Adrenal gland (tissue), 12 donors: ENCODE data around the gene PKDCC. TPM values are rescaled to one million over a fixed set of nuclear protein-coding genes. Genes with fewer than 3 reads are reported as not detected.
"Not testable (repeated sequence)": the region's sequence is repeated elsewhere in the genome, so short reads cannot be mapped to it uniquely, and the experiment has no call there.

Experiments
- DNase-seq, 7 donors: peaks; one replicate each; pipeline ENCODE4 v3.0.0-alpha.2; 2019 to 2020
- H3K27ac ChIP-seq, 5 donors: fragments of 200-600 bp; sonication (generic) in 4 of 5; 1 replicate in 3 of 5; 2 replicates in 2 of 5; pipeline versions ENCODE4 v1.5.1 to v1.8.0; 2016 to 2020; ENCODE audit warnings: mild to moderate bottlenecking in 1 of 5
- H3K27me3 ChIP-seq: fragments of 200-600 bp; 2 replicates; pipeline ENCODE4 v1.8.0; 2021
- H3K36me3 ChIP-seq, 2 donors: fragments of 200-600 bp; replicated peaks in 1 of 2; 1 replicate in 1 of 2; 2 replicates in 1 of 2; pipeline versions ENCODE4 v1.5.1 to v1.8.0; 2018 to 2022
- H3K4me1 ChIP-seq, 2 donors: fragments of 200-600 bp; replicated peaks in 1 of 2; 1 replicate in 1 of 2; 2 replicates in 1 of 2; pipeline versions ENCODE4 v1.5.1 to v1.8.0; 2018 to 2021
- H3K4me3 ChIP-seq, 4 donors: fragments of 200-600 bp; sonication (generic) in 3 of 4; one replicate each; pipeline ENCODE4 v1.5.1; 2016 to 2018
- H3K9me3 ChIP-seq, 3 donors: fragments of 200-600 bp; sonication (generic) in 1 of 3; replicated peaks in 1 of 3; 1 replicate in 2 of 3; 2 replicates in 1 of 3; pipeline versions ENCODE4 v1.5.1 to v1.8.0; 2016 to 2021
- CTCF ChIP-seq, 6 experiments: fragments of 450-650 bp in 4 of 6; fragments of 200-600 bp in 2 of 6; sonication (generic) in 1 of 6; IDR thresholded peaks; 1 replicate in 5 of 6; 2 replicates in 1 of 6; pipeline versions ENCODE4 v1.5.1 to v1.8.0; 2016 to 2021; ENCODE audit warnings: antibody characterized with exemption in 6 of 6, mild to moderate bottlenecking in 2 of 6, moderate library complexity in 1 of 6
- POLR2A ChIP-seq, 2 donors: fragments of 450-650 bp; IDR thresholded peaks; one replicate each; pipeline ENCODE4 v1.6.1; 2017; ENCODE audit warnings: antibody characterized with exemption in 2 of 2, mild to moderate bottlenecking in 2 of 2, moderate library complexity in 1 of 2
- WGBS, 4 donors: extraction: QIAGEN DNeasy Blood & Tissue Kit in 2 of 4; methylation state at CpG; one replicate each; pipeline versions ENCODE4 v1.1.5 to v1.1.7; 2013 to 2017; 5-methylcytosine and 5-hydroxymethylcytosine counted together
- intact Hi-C, 2 donors: fragments of 100-400 bp; cut with DNase I; formaldehyde crosslinking; loops; one replicate each; pipeline versions ENCODE4 v1.14.1 to v1.15.0; 2022 to 2023
- polyA plus RNA-seq, 3 donors: library from polyadenylated mRNA; stranded (reverse); fragments of 200-250 nt in 2 of 3; fragments of 350-450 nt in 1 of 3; fragmentation: Illumina TruSeq in 1 of 3; extraction: RNeasy Lipid Tissue Mini Kit (QIAGEN cat#74804) in 1 of 3; gene quantifications; one replicate each; pipeline ENCODE4 v1.2.3, GENCODE V29; 2013 to 2014
- total RNA-seq, 9 donors: library from RNA; depleted of rRNA in 4 of 9; stranded (reverse); fragments of >200 nt in 4 of 9; fragments of 120-200 nt in 1 of 9; fragmentation: NEBNext Ultra II Directional in 1 of 9; extraction: Animal tissue kit (Norgen Biotek cat#: 25700) in 1 of 9; gene quantifications; one replicate each; pipeline versions ENCODE4 v1.1.0 to v1.2.4, GENCODE V29; 2013 to 2023
- donor health status: healthy with polysubstance abuse.
- donor health status: Bipolar disorder and iron deficiency.
- donor health status: DM: yes; HTN: yes; CAD: no.
- donor health status: DM: no; HTN: no; CAD: no.
- donor health status: DM: no; HTN: no; CAD: no.
- donor health status: DM: yes; HTN: yes; CAD: no.

Gene PKDCC
- total and polyA plus RNA-seq, 12 donors = 29.7 to 170 (median 51.5) TPM

GRCh38 chr2:42076357-42077225 is 28.8 kb downstream of the PKDCC start:
- intact Hi-C loops = no loop called here
- H3K4me1 ChIP-seq = peaks cover 0 to 16% of the 10 kb centered on the region in 2 donors
- no peak overlapping the region for H3K27ac ChIP-seq
- no peak overlapping the region for H3K4me3 ChIP-seq
- TF ChIP-seq POLR2A (IDR thresholded peaks at IDR 0.05) (no peak), CTCF (IDR thresholded peaks at IDR 0.05) (no peak)
- H3K36me3 ChIP-seq = no peaks in the 10 kb centered on the region
- DNase-seq = no peak
- H3K27me3 ChIP-seq = no peaks in the 10 kb centered on the region
- H3K9me3 ChIP-seq = no peaks in the 10 kb centered on the region
- WGBS, 4 donors = 79 to 83% (median 82%) methylated on average over 10 of the region's 10 CpGs

- intact Hi-C loops = no loop called here
Measured at GRCh38 chr2:42077343-42077742, 29.5 kb downstream of the PKDCC start.

GRCh38 chr2:42079737-42080287 is 32.0 kb downstream of the PKDCC start:
- Histone ChIP-seq H3K36me3 (no peaks in the 10 kb centered on the region), H3K4me1 (no peaks in the 10 kb centered on the region), H3K27ac (no peak overlapping the region), H3K27me3 (no peaks in the 10 kb centered on the region), H3K9me3 (no peaks in the 10 kb centered on the region), H3K4me3 (no peak overlapping the region)
- TF ChIP-seq POLR2A (IDR thresholded peaks at IDR 0.05) = no peak
- no peak for TF ChIP-seq CTCF (IDR thresholded peaks at IDR 0.05)
- intact Hi-C loops = no loop called here
- no peak for DNase-seq
- WGBS, 4 donors = 79 to 94% (median 80%) methylated on average over 3 of the region's 3 CpGs

More at GRCh38 chr2:42077343-42077742, 29.5 kb downstream of the PKDCC start:
- Histone ChIP-seq H3K4me3 (no peak overlapping the region), H3K36me3 (no peaks in the 10 kb centered on the region), H3K27me3 (no peaks in the 10 kb centered on the region), H3K27ac (no peak overlapping the region), H3K9me3 (no peaks in the 10 kb centered on the region), H3K4me1 (peaks cover 0 to 8% of the 10 kb centered on the region in 2 donors)
- TF ChIP-seq POLR2A (IDR thresholded peaks at IDR 0.05) = no peak
- no peak for TF ChIP-seq CTCF (IDR thresholded peaks at IDR 0.05)
- DNase-seq = no peak
- 79 to 92% (median 86%) methylated on average over 2 of the region's 2 CpGs for WGBS, 4 donors

GRCh38 chr2:42081151-42081550 is 33.3 kb downstream of the PKDCC start:
- H3K9me3 ChIP-seq, intact Hi-C loops, H3K27ac ChIP-seq, H3K4me3 ChIP-seq, H3K27me3 ChIP-seq, H3K4me1 ChIP-seq, DNase-seq, H3K36me3 ChIP-seq: not testable (repeated sequence)
- 88 to 98% (median 94%) methylated on average over 4 of the region's 4 CpGs for WGBS, 4 donors
